IMR-90 (cell line): ENCODE measurements around the gene MEIS1. TPM values are rescaled to one million over a fixed set of nuclear protein-coding genes. Genes with fewer than 3 reads are reported as not detected.
A peak's percentile ranks its signal among the peaks of the same experiment; 100 is the strongest.

Experiments used
- ATAC-seq: fragments of 200-7000 bp; cut with Tn5 transposase; 2 replicates; pipeline ENCODE4 v1.9.1; 2020; ENCODE audit warnings: low read depth, mild to moderate bottlenecking, moderate library complexity
- BruUV-seq: library from RNA; stranded (reverse); fragments of 400-500 nt; replicated peaks from 2 replicates; lab custom pipeline; 2021; lab: Mats Ljungman, UMichigan
- CTCF ChIA-PET: fragments of 300-600 bp; formaldehyde crosslinking; extraction: SDS; loops from one replicate; lab custom pipeline; 2021; ENCODE audit warnings: antibody characterized with exemption; lab: Yijun Ruan, JAX
- POLR2A ChIA-PET: fragments of 300-600 bp; sonication (Branson Sonifier 250); formaldehyde crosslinking; loops from one replicate; lab custom pipeline; 2022; ENCODE audit warnings: antibody characterized with exemption; ENCODE audit not compliant: unreplicated experiment; lab: Charles Lee
- DNase-seq: peaks from one replicate; pipeline ENCODE4 v3.0.0; 2013
- H2AFZ ChIP-seq: replicated peaks from 2 replicates; pipeline ENCODE3; 2013; ENCODE audit warnings: low read length, mild to moderate bottlenecking; ENCODE audit not compliant: poor library complexity
- H2AK5ac ChIP-seq: 2 replicates; pipeline ENCODE4 v1.6.1; 2013; ENCODE audit warnings: low read depth, low read length, inconsistent platforms
- H2AK9ac ChIP-seq: replicated peaks from 2 replicates; pipeline ENCODE3; 2013; ENCODE audit warnings: mild to moderate bottlenecking, low read depth, low read length, moderate library complexity; ENCODE audit not compliant: poor library complexity
- H2BK120ac ChIP-seq: 2 replicates; pipeline ENCODE4 v1.6.1; 2013; ENCODE audit warnings: low read depth, low read length, inconsistent platforms
- H2BK15ac ChIP-seq: 3 replicates; pipeline ENCODE4 v1.6.1; 2013; ENCODE audit warnings: low read depth, low read length, inconsistent platforms
- H2BK20ac ChIP-seq: 2 replicates; pipeline ENCODE4 v1.6.1; 2013; ENCODE audit warnings: low read depth, mild to moderate bottlenecking, inconsistent platforms, low read length, moderate library complexity
- H2BK5ac ChIP-seq: 2 replicates; pipeline ENCODE4 v1.6.1; 2013; ENCODE audit warnings: mild to moderate bottlenecking, low read depth, low read length, inconsistent platforms; ENCODE audit not compliant: poor library complexity, severe bottlenecking
- H3K14ac ChIP-seq: replicated peaks from 2 replicates; pipeline ENCODE4 v1.6.1; 2013; ENCODE audit warnings: low read depth, low read length, inconsistent platforms
- H3K18ac ChIP-seq: 2 replicates; pipeline ENCODE4 v1.6.1; 2013; ENCODE audit warnings: low read depth, low read length, control low read depth
- H3K23ac ChIP-seq: 2 replicates; pipeline ENCODE4 v1.6.1; 2013; ENCODE audit warnings: low read depth, low read length, inconsistent platforms
- H3K27ac ChIP-seq: 2 replicates; pipeline ENCODE4 v1.5.1; 2013; ENCODE audit warnings: mild to moderate bottlenecking, control low read depth, low read length; ENCODE audit not compliant: insufficient read depth
- H3K27me3 ChIP-seq: 2 replicates; pipeline ENCODE4 v1.6.1; 2013; ENCODE audit warnings: low read length; ENCODE audit not compliant: control insufficient read depth, insufficient read depth
- H3K36me3 ChIP-seq: 2 replicates; pipeline ENCODE4 v1.6.1; 2013; ENCODE audit warnings: low read length, mixed read lengths; ENCODE audit not compliant: control insufficient read depth, insufficient read depth
- H3K4ac ChIP-seq: 2 replicates; pipeline ENCODE4 v1.6.1; 2013; ENCODE audit warnings: low read depth, low read length, inconsistent platforms
- H3K4me1 ChIP-seq: 2 replicates; pipeline ENCODE4 v1.6.1; 2013; ENCODE audit warnings: low read length, mixed read lengths; ENCODE audit not compliant: control insufficient read depth, insufficient read depth
- H3K4me2 ChIP-seq: 2 replicates; pipeline ENCODE4 v1.6.1; 2013; ENCODE audit warnings: low read depth, mild to moderate bottlenecking, control low read depth, low read length, moderate library complexity
- H3K4me3 ChIP-seq: 2 replicates; pipeline ENCODE4 v1.5.1; 2013; ENCODE audit warnings: low read depth, mild to moderate bottlenecking, control low read depth, low read length, moderate library complexity; ENCODE audit not compliant: insufficient read depth
- H3K56ac ChIP-seq: 2 replicates; pipeline ENCODE4 v1.6.1; 2013; ENCODE audit warnings: low read length, inconsistent platforms; ENCODE audit not compliant: insufficient read depth; ENCODE audit errors: extremely low read depth
- H3K79me1 ChIP-seq, 2 experiments: 2 replicates each; pipeline ENCODE4 v1.6.1; 2013; ENCODE audit warnings: low read length in 2 of 2, inconsistent platforms in 1 of 2, low read depth in 1 of 2
- H3K9ac ChIP-seq: 2 replicates; pipeline ENCODE4 v1.6.1; 2013; ENCODE audit warnings: low read depth, low read length, control low read depth
- H3K9me1 ChIP-seq: 2 replicates; pipeline ENCODE4 v1.6.1; 2013; ENCODE audit warnings: low read length, inconsistent platforms; ENCODE audit not compliant: insufficient read depth
- H3K9me3 ChIP-seq: 2 replicates; pipeline ENCODE4 v1.6.1; 2013; ENCODE audit warnings: low read length; ENCODE audit not compliant: control insufficient read depth, insufficient read depth
- H4K20me1 ChIP-seq: 2 replicates; pipeline ENCODE4 v1.6.1; 2013; ENCODE audit warnings: low read length, inconsistent platforms; ENCODE audit not compliant: insufficient read depth
- H4K5ac ChIP-seq: 2 replicates; pipeline ENCODE4 v1.6.1; 2013; ENCODE audit warnings: mild to moderate bottlenecking, low read depth, low read length, control low read depth
- H4K8ac ChIP-seq, 2 experiments: 2 replicates each; pipeline ENCODE4 v1.6.1; 2013; ENCODE audit warnings: low read depth in 2 of 2, low read length in 2 of 2, control low read depth in 1 of 2, inconsistent platforms in 1 of 2
- H4K91ac ChIP-seq: 2 replicates; pipeline ENCODE4 v1.6.1; 2013; ENCODE audit warnings: low read depth, low read length, inconsistent platforms; ENCODE audit not compliant: insufficient read depth
- CHD1 ChIP-seq: IDR thresholded peaks from 2 replicates; pipeline ENCODE4 v1.6.1; 2012; ENCODE audit warnings: low read depth, low read length, improper control_type of control experiment
- FOS ChIP-seq: fragments of 150-350 bp; IDR thresholded peaks from 2 replicates; pipeline ENCODE4 v1.6.1; 2016; ENCODE audit warnings: low read depth, low read length
- MAFK ChIP-seq: IDR thresholded peaks from 2 replicates; pipeline ENCODE4 v1.6.1; 2012; ENCODE audit warnings: low read depth, low read length, improper control_type of control experiment
- MXI1 ChIP-seq: IDR thresholded peaks from 2 replicates; pipeline ENCODE4 v1.6.1; 2012; ENCODE audit warnings: low read depth, mild to moderate bottlenecking, low read length, moderate library complexity, borderline replicate concordance
- NFE2L2 ChIP-seq: fragments of 150-350 bp; IDR thresholded peaks from 2 replicates; pipeline ENCODE4 v1.6.1; 2016; ENCODE audit warnings: low read depth, mild to moderate bottlenecking, low read length
- RFX5 ChIP-seq: IDR thresholded peaks from 2 replicates; pipeline ENCODE4 v1.8.0; 2012; ENCODE audit warnings: low read depth, mild to moderate bottlenecking, low read length, moderate library complexity
- WGBS, 2 experiments: methylation state at CpG; one replicate each; pipeline versions ENCODE4 v1.1.5 to v1.1.7; 2013; ENCODE audit warnings: missing lambda C conversion rate in 2 of 2; ENCODE audit not compliant: insufficient read length in 1 of 2; ENCODE audit errors: extremely low coverage in 2 of 2; 5-methylcytosine and 5-hydroxymethylcytosine counted together
- dilution Hi-C: fragments of 300-500 bp; cut with HindIII; formaldehyde crosslinking; loops from one replicate; pipeline ENCODE4 v1.14.3; 2018; ENCODE audit warnings: low sequenced_read_pairs; ENCODE audit not compliant: unreplicated experiment
- in situ Hi-C: fragments of 300-500 bp; cut with MboI; formaldehyde crosslinking; loops from 3 replicates; pipeline ENCODE4 v1.14.3; 2019; ENCODE audit warnings: low sequenced_read_pairs, inconsistent platforms, mixed read lengths
- intact Hi-C: fragments of 100-400 bp; cut with micrococcal nuclease; formaldehyde crosslinking; loops from 2 replicates; pipeline ENCODE4 v1.10.0; 2022
- polyA plus RNA-seq, 3 experiments: library from polyadenylated mRNA; depleted of rRNA; stranded (reverse); fragments of >200 nt; gene quantifications; 2 replicates each; pipeline ENCODE4 v1.2.3, GENCODE V29; 2012; ENCODE audit warnings: low replicate concordance in 1 of 3
- total RNA-seq: library from RNA; depleted of rRNA; stranded (reverse); fragments of >200 nt; gene quantifications from 2 replicates; pipeline ENCODE4 v1.2.3, GENCODE V29; 2012
- TF ChIP-seq, protein P1 (sequence below): fragments of 150-350 bp; IDR thresholded peaks from 2 replicates; pipeline ENCODE4 v1.6.1; 2017; ENCODE audit warnings: mild to moderate bottlenecking, antibody characterized with exemption, low read length, low read depth
- TF ChIP-seq, protein P2 (sequence below): conservative IDR thresholded peaks from 2 replicates; pipeline ENCODE4 v1.5.1; 2012; ENCODE audit warnings: mild to moderate bottlenecking, low read depth, low read length, improper control_type of control experiment
- TF ChIP-seq, protein P3 (sequence below): fragments of 150-350 bp; IDR thresholded peaks from 2 replicates; pipeline ENCODE4 v1.6.1; 2016; ENCODE audit warnings: low read depth, mild to moderate bottlenecking, low read length, moderate library complexity, borderline replicate concordance

The MEIS1 gene
- total and polyA plus RNA-seq, 2 of the 4 experiments (the other 2 are of a cell fraction), result 54.4 to 157 TPM

DNA sequence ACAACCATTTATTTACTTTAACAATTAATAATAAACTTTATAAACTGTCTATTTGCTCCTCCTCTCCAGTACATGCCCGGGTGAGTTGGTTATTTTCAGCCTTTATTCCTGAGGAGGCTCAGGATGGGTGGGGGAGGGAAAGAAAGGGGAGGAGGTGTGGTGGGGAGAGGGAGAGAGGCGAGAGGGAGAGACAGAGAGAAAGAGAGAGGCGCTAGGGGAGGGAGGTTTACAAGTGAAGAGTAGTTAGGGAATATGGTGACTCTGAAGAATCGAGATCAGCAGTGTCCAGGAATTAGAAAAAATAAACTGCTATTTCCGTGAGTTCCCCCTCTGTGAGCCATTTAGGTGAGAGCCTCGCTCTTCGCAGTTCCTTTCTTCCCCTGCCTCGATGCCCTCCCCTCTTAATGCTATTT lies 138.9 kb downstream of the MEIS1 start (continued):
- no peak for TF ChIP-seq CHD1

DNA sequence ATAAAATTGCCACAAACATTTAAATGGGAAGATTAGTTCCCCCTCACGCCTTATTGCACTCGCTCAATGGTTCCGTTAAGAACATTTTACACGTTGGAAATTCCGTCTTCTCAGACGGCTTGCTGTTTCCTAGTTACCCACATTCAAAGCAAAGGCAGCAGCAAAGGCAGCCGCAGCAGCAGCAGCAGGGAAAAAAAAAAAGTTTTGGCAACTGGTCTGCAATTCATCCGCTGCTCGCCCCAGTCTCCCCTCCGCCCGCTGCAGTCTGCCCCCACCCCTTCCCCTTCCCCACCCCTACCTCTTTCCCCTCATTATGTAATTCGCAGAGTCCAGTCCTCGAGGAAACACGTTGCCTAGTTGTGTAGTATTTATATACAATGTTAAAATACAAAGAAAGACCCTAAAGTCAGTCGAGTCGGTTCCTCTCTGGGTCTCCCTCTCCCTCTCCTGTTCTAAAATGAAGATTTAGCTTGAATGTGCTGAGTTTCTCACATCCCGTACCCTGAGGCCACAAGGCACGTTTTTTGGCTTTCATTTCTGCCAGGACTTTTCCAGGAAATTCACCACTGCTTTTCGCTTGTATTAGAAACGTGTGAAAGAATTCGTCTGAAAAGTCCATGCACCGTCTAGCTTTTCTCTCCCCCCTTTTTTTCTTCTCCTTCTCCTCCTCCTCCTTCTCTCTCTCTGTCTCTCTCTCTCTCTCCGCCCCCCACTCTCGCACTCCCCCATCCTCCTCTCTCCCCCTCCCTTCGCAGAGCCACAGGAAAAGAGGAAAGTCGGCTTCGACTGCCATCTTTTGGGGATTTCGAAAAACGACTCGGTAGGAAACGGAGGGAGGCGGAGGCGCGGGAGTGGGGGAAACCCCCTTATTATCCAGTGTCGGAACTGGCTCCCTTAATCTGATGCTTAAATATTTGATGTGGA lies 140.0 kb downstream of the MEIS1 start:
- Histone ChIP-seq H3K56ac (peak overlapping the region; percentile 76), H3K9me1 (no peaks in the 10 kb centered on the region; the same call in 1 of the 2 replicates), H3K4ac (peak overlapping the region; percentile 96), H3K9me3 (no peaks in the 10 kb centered on the region), H3K4me2 (peak overlapping the region; percentile 89), H2AFZ (peak overlapping the region; percentile 41), H3K4me3 (peak overlapping the region; percentile 44), H3K18ac (peak overlapping the region; percentile 71), H3K27ac (peak overlapping the region; percentile 96), H4K91ac (peak overlapping the region; percentile 86), H4K20me1 (no peaks in the 10 kb centered on the region), H3K4me1 (peaks cover 22% of the 10 kb centered on the region), H3K9ac (peak overlapping the region; percentile 88), H4K5ac (peak overlapping the region; percentile 59), H2BK15ac (no peak overlapping the region; the same call in 2 of the 3 replicates), H3K36me3 (peaks cover 9% of the 10 kb centered on the region), H3K27me3 (no peaks in the 10 kb centered on the region), H2AK9ac (peak overlapping the region; percentile 42), H3K14ac (peak overlapping the region; percentile 82), H2BK20ac (peak overlapping the region; percentile 73), H2BK120ac (peak overlapping the region; percentile 90), H4K8ac (peak overlapping the region in 1 of 2 experiments; percentile 85; a peak in 3 of 4 replicates), H3K23ac (peak overlapping the region; percentile 89), H2AK5ac (peak overlapping the region; percentile 19; the same call in 1 of the 2 replicates), H3K79me1 (peaks cover 4 to 48% of the 10 kb centered on the region in 2 experiments; a peak in 2 of 4 replicates), H2BK5ac (peak overlapping the region; percentile 85)
- dilution Hi-C loops, result no loop called here
- intact Hi-C loops, result loop anchor here (1.0 to 5.0 kb wide), 9 partner anchors 130 to 1457 kb away; partner anchors contain the start of gene MEIS1
- DNase-seq (peak; percentile 91), ATAC-seq (peak; percentile 42)
- in situ Hi-C loops, result loop anchor here (10.0 to 25.0 kb wide), 4 partner anchors 887 to 1462 kb away; no protein-coding TSS in a partner anchor
- POLR2A ChIA-PET, result interaction anchor here (0.6 to 1.5 kb wide), 3 partner anchors 96 to 314 kb away, joined by 3 to 6 read pairs (median 4); no protein-coding TSS in a partner anchor
- no TSS peak for BruUV-seq
- CTCF ChIA-PET, result interaction anchor here (0.6 to 1.1 kb wide), 4 partner anchors 54 to 1076 kb away, joined by 3 read pairs; no protein-coding TSS in a partner anchor
- WGBS, 2 experiments, result 0% methylated on average over 5 of the region's 35 CpGs; no CpG with 5 or more reads in 1 of the 2 experiments
- TF ChIP-seq CHD1 (0 out of 2 replicates have a peak, but pooled peaks have one; percentile 46), NFE2L2 (no peak), MAFK (no peak), FOS (no peak), RFX5 (no peak), MXI1 (peak; percentile 27; the same call in 1 of the 2 replicates)
- TF ChIP-seq, protein P1, sequence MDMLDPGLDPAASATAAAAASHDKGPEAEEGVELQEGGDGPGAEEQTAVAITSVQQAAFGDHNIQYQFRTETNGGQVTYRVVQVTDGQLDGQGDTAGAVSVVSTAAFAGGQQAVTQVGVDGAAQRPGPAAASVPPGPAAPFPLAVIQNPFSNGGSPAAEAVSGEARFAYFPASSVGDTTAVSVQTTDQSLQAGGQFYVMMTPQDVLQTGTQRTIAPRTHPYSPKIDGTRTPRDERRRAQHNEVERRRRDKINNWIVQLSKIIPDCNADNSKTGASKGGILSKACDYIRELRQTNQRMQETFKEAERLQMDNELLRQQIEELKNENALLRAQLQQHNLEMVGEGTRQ, result no peak
- TF ChIP-seq, protein P2, sequence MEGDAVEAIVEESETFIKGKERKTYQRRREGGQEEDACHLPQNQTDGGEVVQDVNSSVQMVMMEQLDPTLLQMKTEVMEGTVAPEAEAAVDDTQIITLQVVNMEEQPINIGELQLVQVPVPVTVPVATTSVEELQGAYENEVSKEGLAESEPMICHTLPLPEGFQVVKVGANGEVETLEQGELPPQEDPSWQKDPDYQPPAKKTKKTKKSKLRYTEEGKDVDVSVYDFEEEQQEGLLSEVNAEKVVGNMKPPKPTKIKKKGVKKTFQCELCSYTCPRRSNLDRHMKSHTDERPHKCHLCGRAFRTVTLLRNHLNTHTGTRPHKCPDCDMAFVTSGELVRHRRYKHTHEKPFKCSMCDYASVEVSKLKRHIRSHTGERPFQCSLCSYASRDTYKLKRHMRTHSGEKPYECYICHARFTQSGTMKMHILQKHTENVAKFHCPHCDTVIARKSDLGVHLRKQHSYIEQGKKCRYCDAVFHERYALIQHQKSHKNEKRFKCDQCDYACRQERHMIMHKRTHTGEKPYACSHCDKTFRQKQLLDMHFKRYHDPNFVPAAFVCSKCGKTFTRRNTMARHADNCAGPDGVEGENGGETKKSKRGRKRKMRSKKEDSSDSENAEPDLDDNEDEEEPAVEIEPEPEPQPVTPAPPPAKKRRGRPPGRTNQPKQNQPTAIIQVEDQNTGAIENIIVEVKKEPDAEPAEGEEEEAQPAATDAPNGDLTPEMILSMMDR, result peak; percentile 69
- TF ChIP-seq, protein P3, sequence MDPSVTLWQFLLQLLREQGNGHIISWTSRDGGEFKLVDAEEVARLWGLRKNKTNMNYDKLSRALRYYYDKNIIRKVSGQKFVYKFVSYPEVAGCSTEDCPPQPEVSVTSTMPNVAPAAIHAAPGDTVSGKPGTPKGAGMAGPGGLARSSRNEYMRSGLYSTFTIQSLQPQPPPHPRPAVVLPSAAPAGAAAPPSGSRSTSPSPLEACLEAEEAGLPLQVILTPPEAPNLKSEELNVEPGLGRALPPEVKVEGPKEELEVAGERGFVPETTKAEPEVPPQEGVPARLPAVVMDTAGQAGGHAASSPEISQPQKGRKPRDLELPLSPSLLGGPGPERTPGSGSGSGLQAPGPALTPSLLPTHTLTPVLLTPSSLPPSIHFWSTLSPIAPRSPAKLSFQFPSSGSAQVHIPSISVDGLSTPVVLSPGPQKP, result no peak
